Measurements from ENCODE around the gene SH3BP5L. TPM values are rescaled to one million over a fixed set of nuclear protein-coding genes. Genes with fewer than 3 reads are reported as not detected.
"Not testable (repeated sequence)": the region's sequence is repeated elsewhere in the genome, so short reads cannot be mapped to it uniquely, and the experiment has no call there.

The SH3BP5L gene
- total RNA-seq, 1 donor from 2014 or later, result 19.3 TPM

DNA sequence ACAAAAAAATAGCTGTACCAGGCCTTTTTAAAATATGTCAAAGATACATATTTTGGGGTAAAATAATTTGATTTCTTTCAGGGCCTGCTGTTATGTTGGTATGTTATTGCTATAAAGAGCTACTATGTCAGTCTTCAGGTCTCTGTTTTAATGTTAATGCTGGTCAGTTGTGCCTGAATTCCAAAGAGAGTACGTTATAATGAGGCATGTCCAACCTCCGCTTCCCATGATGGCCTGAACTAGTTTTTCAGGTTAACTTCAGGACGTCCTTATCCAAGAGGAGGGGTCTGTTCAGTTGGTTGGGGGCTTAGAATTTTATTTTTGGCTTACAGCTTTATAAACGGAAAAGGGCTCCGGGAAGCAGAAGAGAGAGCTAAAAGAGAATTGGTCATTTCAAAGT is 35.3 kb downstream of the SH3BP5L start:
- H3K9ac ChIP-seq (ENCODE audit: low read depth in 1 of 3, low read length in 3 of 3), result no peak overlapping the region
- H3K9me3 ChIP-seq (ENCODE audit: control insufficient read depth in 3 of 3, low read length in 3 of 3), result peaks cover 0 to 4% (median 0%) of the 10 kb centered on the region in 3 donors
- no peaks in the 10 kb centered on the region for H3K4me1 ChIP-seq (ENCODE audit: control insufficient read depth in 3 of 3, insufficient read depth in 3 of 3, low read length in 3 of 3)
- peaks cover 0 to 3% (median 3%) of the 10 kb centered on the region in 3 donors for H3K27me3 ChIP-seq (ENCODE audit: control insufficient read depth in 3 of 3, insufficient read depth in 3 of 3, low read length in 3 of 3)
- H3K4me3 ChIP-seq (ENCODE audit: low read length in 3 of 3), result no peak overlapping the region
- no peaks in the 10 kb centered on the region for H3K36me3 ChIP-seq (ENCODE audit: control insufficient read depth in 3 of 3, insufficient read depth in 3 of 3, low read length in 3 of 3)
- no peak overlapping the region for H3K27ac ChIP-seq (ENCODE audit: low read depth, low read length)

DNA sequence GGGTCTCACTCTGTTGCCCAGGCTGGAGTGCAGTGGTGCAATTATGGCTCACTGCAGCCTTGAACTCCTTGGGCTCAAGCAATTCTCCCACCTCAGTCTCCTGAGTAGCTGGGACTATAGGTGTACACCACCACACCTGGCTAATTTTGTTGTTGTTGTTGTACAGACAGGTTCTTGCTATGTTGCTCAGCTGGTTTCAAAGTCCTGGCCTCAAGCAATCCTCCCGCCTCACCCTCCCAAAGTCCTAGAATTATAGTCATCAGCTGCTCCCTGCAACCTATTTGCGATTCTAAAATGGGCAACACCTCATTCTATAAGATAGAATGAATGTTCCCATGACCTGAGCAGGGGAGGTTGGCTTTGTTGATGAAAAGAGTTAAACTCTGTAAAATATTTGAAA is 36.4 kb downstream of the SH3BP5L start:
- not testable (repeated sequence) for H3K4me1 ChIP-seq (ENCODE audit: control insufficient read depth in 3 of 3, insufficient read depth in 3 of 3, low read length in 3 of 3); H3K27ac ChIP-seq (ENCODE audit: low read depth, low read length); H3K9me3 ChIP-seq (ENCODE audit: control insufficient read depth in 3 of 3, low read length in 3 of 3); H3K36me3 ChIP-seq (ENCODE audit: control insufficient read depth in 3 of 3, insufficient read depth in 3 of 3, low read length in 3 of 3); H3K27me3 ChIP-seq (ENCODE audit: control insufficient read depth in 3 of 3, insufficient read depth in 3 of 3, low read length in 3 of 3); H3K4me3 ChIP-seq (ENCODE audit: low read length in 3 of 3); H3K9ac ChIP-seq (ENCODE audit: low read depth in 1 of 3, low read length in 3 of 3)

GRCh38 chr1:248788327-248788726 is 37.4 kb downstream of the SH3BP5L start:
- Histone ChIP-seq H3K36me3 (ENCODE audit: control insufficient read depth in 3 of 3, insufficient read depth in 3 of 3, low read length in 3 of 3) (no peaks in the 10 kb centered on the region), H3K9ac (ENCODE audit: low read depth in 1 of 3, low read length in 3 of 3) (no peak overlapping the region), H3K27me3 (ENCODE audit: control insufficient read depth in 3 of 3, insufficient read depth in 3 of 3, low read length in 3 of 3) (peaks cover 0 to 9% (median 3%) of the 10 kb centered on the region in 3 donors), H3K4me3 (ENCODE audit: low read length in 3 of 3) (no peak overlapping the region), H3K27ac (ENCODE audit: low read depth, low read length) (no peak overlapping the region), H3K4me1 (ENCODE audit: control insufficient read depth in 3 of 3, insufficient read depth in 3 of 3, low read length in 3 of 3) (no peaks in the 10 kb centered on the region), H3K9me3 (ENCODE audit: control insufficient read depth in 3 of 3, low read length in 3 of 3) (no peaks in the 10 kb centered on the region)

DNA sequence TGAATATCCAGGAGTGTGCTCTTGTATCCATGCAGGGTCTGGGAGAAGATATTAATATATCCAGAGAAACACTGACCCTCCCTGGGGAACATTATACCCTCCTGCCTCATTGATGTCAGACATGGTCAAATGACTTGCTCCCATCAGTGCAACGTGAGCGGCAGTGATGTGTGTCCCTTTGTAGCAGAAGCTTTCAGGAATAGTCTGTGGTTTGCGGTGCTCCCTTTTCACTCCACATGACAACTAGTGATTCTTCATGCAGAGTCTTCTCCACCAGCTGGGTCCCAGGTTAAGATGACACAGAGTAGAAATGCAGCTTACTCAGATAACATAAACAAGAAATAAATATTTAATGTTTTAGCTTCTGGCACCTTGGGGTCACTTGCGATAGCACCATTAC is 38.3 kb downstream of the SH3BP5L start:
- Histone ChIP-seq H3K27me3 (ENCODE audit: control insufficient read depth in 3 of 3, insufficient read depth in 3 of 3, low read length in 3 of 3) (peaks cover 0 to 9% (median 7%) of the 10 kb centered on the region in 3 donors), H3K9ac (ENCODE audit: low read depth in 1 of 3, low read length in 3 of 3) (no peak overlapping the region), H3K27ac (ENCODE audit: low read depth, low read length) (no peak overlapping the region), H3K9me3 (ENCODE audit: control insufficient read depth in 3 of 3, low read length in 3 of 3) (no peaks in the 10 kb centered on the region), H3K36me3 (ENCODE audit: control insufficient read depth in 3 of 3, insufficient read depth in 3 of 3, low read length in 3 of 3) (no peaks in the 10 kb centered on the region), H3K4me1 (ENCODE audit: control insufficient read depth in 3 of 3, insufficient read depth in 3 of 3, low read length in 3 of 3) (no peaks in the 10 kb centered on the region), H3K4me3 (ENCODE audit: low read length in 3 of 3) (no peak overlapping the region)

DNA sequence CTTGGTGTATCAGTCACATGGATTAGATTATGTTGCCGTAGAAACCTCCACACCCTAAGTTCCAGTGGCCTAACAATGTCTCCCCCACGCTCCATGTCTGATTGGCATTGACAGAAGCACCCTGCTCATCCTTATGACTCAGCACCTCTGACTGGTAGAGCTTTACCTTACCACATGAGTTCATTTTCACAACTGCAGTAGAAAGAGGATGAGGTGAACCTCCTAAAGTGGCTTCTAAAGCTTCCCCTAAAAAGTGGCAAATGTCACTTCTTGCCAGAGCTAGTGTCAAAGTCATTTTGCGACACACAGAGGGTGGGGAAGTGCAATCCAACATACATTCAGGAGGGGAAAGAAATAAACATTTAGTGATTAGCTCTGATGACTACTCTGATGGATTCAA is 39.6 kb downstream of the SH3BP5L start:
- H3K9ac ChIP-seq (ENCODE audit: low read depth in 1 of 3, low read length in 3 of 3), result no peak overlapping the region
- H3K27me3 ChIP-seq (ENCODE audit: control insufficient read depth in 3 of 3, insufficient read depth in 3 of 3, low read length in 3 of 3), result peaks cover 0 to 9% (median 8%) of the 10 kb centered on the region in 3 donors
- H3K27ac ChIP-seq (ENCODE audit: low read depth, low read length), result no peak overlapping the region
- no peaks in the 10 kb centered on the region for H3K4me1 ChIP-seq (ENCODE audit: control insufficient read depth in 3 of 3, insufficient read depth in 3 of 3, low read length in 3 of 3)
- no peaks in the 10 kb centered on the region for H3K9me3 ChIP-seq (ENCODE audit: control insufficient read depth in 3 of 3, low read length in 3 of 3)
- H3K4me3 ChIP-seq (ENCODE audit: low read length in 3 of 3), result no peak overlapping the region
- H3K36me3 ChIP-seq (ENCODE audit: control insufficient read depth in 3 of 3, insufficient read depth in 3 of 3, low read length in 3 of 3), result no peaks in the 10 kb centered on the region

GRCh38 chr1:248783367-248783766 is 42.3 kb downstream of the SH3BP5L start:
- peaks cover 0 to 9% (median 5%) of the 10 kb centered on the region in 3 donors for H3K27me3 ChIP-seq (ENCODE audit: control insufficient read depth in 3 of 3, insufficient read depth in 3 of 3, low read length in 3 of 3)

DNA sequence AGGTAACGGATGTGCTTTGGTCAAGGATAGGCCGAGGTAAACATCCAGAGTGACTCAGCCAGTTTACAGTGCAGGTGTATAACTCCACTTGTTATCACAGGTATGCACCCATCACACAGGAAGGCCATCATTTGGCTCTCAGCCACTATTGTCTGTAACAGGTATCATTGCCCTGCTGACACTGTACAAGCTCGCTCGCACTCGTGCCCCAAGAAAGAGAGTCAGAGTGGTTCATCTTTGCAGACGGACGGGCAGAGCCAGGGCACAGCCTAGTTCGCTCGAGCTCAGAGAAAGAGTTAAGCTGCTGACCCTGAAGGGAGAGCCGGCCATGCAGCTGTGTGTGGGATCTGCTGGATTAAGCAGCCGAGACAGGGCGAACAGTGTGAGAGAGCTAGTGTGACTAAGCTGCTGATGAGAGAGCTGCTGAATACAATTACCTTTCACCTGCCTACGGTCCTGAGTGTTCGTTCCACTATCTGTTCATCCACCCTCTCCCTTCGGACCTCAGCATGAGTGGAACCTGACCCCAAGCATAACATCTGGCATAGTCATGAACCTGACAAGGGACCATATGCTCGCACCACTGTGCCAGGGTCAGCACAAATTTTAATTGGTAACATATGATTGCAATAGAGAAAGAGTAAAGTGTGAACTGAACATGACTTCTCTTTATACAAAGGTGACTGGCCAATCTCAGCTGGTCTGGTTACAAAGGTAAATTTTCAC is 43.1 kb downstream of the SH3BP5L start:
- no peaks in the 10 kb centered on the region for H3K36me3 ChIP-seq (ENCODE audit: control insufficient read depth in 3 of 3, insufficient read depth in 3 of 3, low read length in 3 of 3)
- no peak overlapping the region for H3K9ac ChIP-seq (ENCODE audit: low read depth in 1 of 3, low read length in 3 of 3)
- H3K27ac ChIP-seq (ENCODE audit: low read depth, low read length), result no peak overlapping the region
- no peaks in the 10 kb centered on the region for H3K4me1 ChIP-seq (ENCODE audit: control insufficient read depth in 3 of 3, insufficient read depth in 3 of 3, low read length in 3 of 3)
- H3K9me3 ChIP-seq (ENCODE audit: control insufficient read depth in 3 of 3, low read length in 3 of 3), result no peaks in the 10 kb centered on the region
- peaks cover 0 to 9% (median 5%) of the 10 kb centered on the region in 3 donors for H3K27me3 ChIP-seq (ENCODE audit: control insufficient read depth in 3 of 3, insufficient read depth in 3 of 3, low read length in 3 of 3)
- no peak overlapping the region for H3K4me3 ChIP-seq (ENCODE audit: low read length in 3 of 3)

More at GRCh38 chr1:248783367-248783766, 42.3 kb downstream of the SH3BP5L start:
- Histone ChIP-seq H3K4me3 (ENCODE audit: low read length in 3 of 3) (no peak overlapping the region), H3K9me3 (ENCODE audit: control insufficient read depth in 3 of 3, low read length in 3 of 3) (no peaks in the 10 kb centered on the region), H3K27ac (ENCODE audit: low read depth, low read length) (no peak overlapping the region), H3K4me1 (ENCODE audit: control insufficient read depth in 3 of 3, insufficient read depth in 3 of 3, low read length in 3 of 3) (no peaks in the 10 kb centered on the region), H3K9ac (ENCODE audit: low read depth in 1 of 3, low read length in 3 of 3) (no peak overlapping the region), H3K36me3 (ENCODE audit: control insufficient read depth in 3 of 3, insufficient read depth in 3 of 3, low read length in 3 of 3) (no peaks in the 10 kb centered on the region)

- Histone ChIP-seq H3K9me3 (ENCODE audit: control insufficient read depth in 3 of 3, low read length in 3 of 3) (peaks cover 0 to 2% (median 0%) of the 10 kb centered on the region in 3 donors), H3K27me3 (ENCODE audit: control insufficient read depth in 3 of 3, insufficient read depth in 3 of 3, low read length in 3 of 3) (peaks cover 0 to 6% (median 5%) of the 10 kb centered on the region in 3 donors), H3K36me3 (ENCODE audit: control insufficient read depth in 3 of 3, insufficient read depth in 3 of 3, low read length in 3 of 3) (no peaks in the 10 kb centered on the region), H3K4me1 (ENCODE audit: control insufficient read depth in 3 of 3, insufficient read depth in 3 of 3, low read length in 3 of 3) (no peaks in the 10 kb centered on the region), H3K9ac (ENCODE audit: low read depth in 1 of 3, low read length in 3 of 3) (no peak overlapping the region), H3K27ac (ENCODE audit: low read depth, low read length) (no peak overlapping the region), H3K4me3 (ENCODE audit: low read length in 3 of 3) (no peak overlapping the region)
Measured at GRCh38 chr1:248779350-248779749, 46.4 kb downstream of the SH3BP5L start.

DNA sequence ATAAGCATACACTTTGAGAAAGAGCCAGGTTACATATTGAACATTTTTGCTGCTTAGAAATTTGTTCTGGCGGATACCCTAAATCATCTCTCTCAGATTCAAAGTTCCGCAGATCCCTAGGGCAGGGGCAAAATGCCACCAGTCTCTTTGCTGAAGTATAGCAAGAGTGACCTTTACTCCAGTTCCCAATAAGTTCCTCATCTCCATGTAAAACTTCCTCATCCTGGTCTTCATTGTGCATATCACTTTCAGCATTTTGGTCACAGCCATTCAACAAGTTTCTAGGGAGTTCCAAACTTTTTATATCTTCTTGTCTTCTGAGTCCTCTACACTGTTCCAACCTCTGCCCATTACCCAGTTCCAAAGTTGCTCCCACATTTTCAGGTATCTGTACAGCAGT is 46.8 kb downstream of the SH3BP5L start:
- no peaks in the 10 kb centered on the region for H3K36me3 ChIP-seq (ENCODE audit: control insufficient read depth in 3 of 3, insufficient read depth in 3 of 3, low read length in 3 of 3)
- H3K9me3 ChIP-seq (ENCODE audit: control insufficient read depth in 3 of 3, low read length in 3 of 3), result peaks cover 0 to 2% (median 0%) of the 10 kb centered on the region in 3 donors
- H3K9ac ChIP-seq (ENCODE audit: low read depth in 1 of 3, low read length in 3 of 3), result no peak overlapping the region
- no peak overlapping the region for H3K27ac ChIP-seq (ENCODE audit: low read depth, low read length)
- peaks cover 0 to 5% (median 4%) of the 10 kb centered on the region in 3 donors for H3K27me3 ChIP-seq (ENCODE audit: control insufficient read depth in 3 of 3, insufficient read depth in 3 of 3, low read length in 3 of 3)
- H3K4me3 ChIP-seq (ENCODE audit: low read length in 3 of 3), result no peak overlapping the region
- H3K4me1 ChIP-seq (ENCODE audit: control insufficient read depth in 3 of 3, insufficient read depth in 3 of 3, low read length in 3 of 3), result no peaks in the 10 kb centered on the region

DNA sequence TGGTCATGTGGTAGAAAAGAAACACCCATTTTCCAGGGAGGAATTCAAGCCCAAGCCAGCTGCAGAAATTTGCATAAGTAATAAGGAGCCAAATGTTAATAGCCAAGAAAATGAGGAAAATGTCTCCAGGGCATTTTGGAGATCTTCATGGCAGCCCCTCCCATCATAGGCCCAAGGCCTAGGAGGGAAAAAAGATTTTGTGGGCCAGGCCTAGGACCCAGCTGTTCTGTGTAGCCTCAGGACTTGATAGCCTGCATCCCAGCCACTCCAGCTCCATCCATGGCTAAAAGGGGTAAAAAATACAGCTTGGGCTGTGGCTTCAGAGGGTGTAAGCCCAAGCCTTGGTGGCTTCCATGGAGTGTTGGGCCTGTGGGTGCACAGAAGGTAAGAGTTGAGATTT is 48.7 kb downstream of the SH3BP5L start:
- Histone ChIP-seq H3K27ac (ENCODE audit: low read depth, low read length) (no peak overlapping the region), H3K4me1 (ENCODE audit: control insufficient read depth in 3 of 3, insufficient read depth in 3 of 3, low read length in 3 of 3) (no peaks in the 10 kb centered on the region), H3K4me3 (ENCODE audit: low read length in 3 of 3) (no peak overlapping the region)

More for the DNA sequence above, 48.7 kb downstream of the SH3BP5L start:
- Histone ChIP-seq H3K9me3 (ENCODE audit: control insufficient read depth in 3 of 3, low read length in 3 of 3) (peaks cover 0 to 2% (median 0%) of the 10 kb centered on the region in 3 donors), H3K9ac (ENCODE audit: low read depth in 1 of 3, low read length in 3 of 3) (no peak overlapping the region), H3K36me3 (ENCODE audit: control insufficient read depth in 3 of 3, insufficient read depth in 3 of 3, low read length in 3 of 3) (no peaks in the 10 kb centered on the region), H3K27me3 (ENCODE audit: control insufficient read depth in 3 of 3, insufficient read depth in 3 of 3, low read length in 3 of 3) (no peaks in the 10 kb centered on the region)

Measured in skeletal muscle tissue (tissue), 4 donors.